GM12878 (cell line): ENCODE results near the gene FABP6.

ENCODE experiments used
- BHLHE40 ChIP-seq, 2 experiments: fragments of 450-650 bp in 1 of 2; IDR thresholded peaks; 2 replicates each; pipeline ENCODE4 v1.6.1; 2011 to 2017; ENCODE audit warnings: low read depth in 2 of 2, borderline replicate concordance in 1 of 2, improper control_type of control experiment in 1 of 2, low read length in 1 of 2, mild to moderate bottlenecking in 1 of 2
- ELK1 ChIP-seq: IDR thresholded peaks from 2 replicates; pipeline ENCODE4 v1.6.1; 2012; ENCODE audit warnings: low read depth, low read length, improper control_type of control experiment
- ESRRA ChIP-seq: IDR thresholded peaks from 2 replicates; pipeline ENCODE4 v1.6.1; 2012; ENCODE audit warnings: mild to moderate bottlenecking, low read length, improper control_type of control experiment
- MXI1 ChIP-seq: fragments of 150-350 bp; IDR thresholded peaks from 2 replicates; pipeline ENCODE4 v1.6.1; 2011; ENCODE audit warnings: low read depth, mild to moderate bottlenecking, inconsistent platforms, low read length, improper control_type of control experiment
- POLR2A ChIP-seq: IDR thresholded peaks from 2 replicates; pipeline ENCODE4 v1.6.1; 2011; ENCODE audit warnings: low read depth, mild to moderate bottlenecking, low read length
- POLR2AphosphoS5 ChIP-seq: IDR thresholded peaks from 2 replicates; pipeline ENCODE4 v1.6.1; 2011; ENCODE audit warnings: mild to moderate bottlenecking, low read length, inconsistent platforms
- ZNF207 ChIP-seq: fragments of 450-650 bp; IDR thresholded peaks from 2 replicates; pipeline ENCODE4 v1.6.1; 2014; ENCODE audit warnings: antibody characterized with exemption, mild to moderate bottlenecking, borderline replicate concordance
- ZSCAN29 ChIP-seq: fragments of 450-650 bp; IDR thresholded peaks from 2 replicates; pipeline ENCODE4 v1.6.1; 2017; ENCODE audit warnings: mild to moderate bottlenecking, moderate library complexity
- TF ChIP-seq, protein P1 (sequence below), 3 experiments: IDR thresholded peaks in 2 of 3; conservative IDR thresholded peaks in 1 of 3; 2 replicates each; pipeline ENCODE4 v1.5.1; 2011; ENCODE audit warnings: low read depth in 3 of 3, low read length in 3 of 3, mild to moderate bottlenecking in 3 of 3, control low read depth in 2 of 3, moderate library complexity in 2 of 3, inconsistent platforms in 1 of 3, mixed read lengths in 1 of 3; ENCODE audit not compliant: control insufficient read depth in 2 of 3, insufficient read depth in 1 of 3; ENCODE audit errors: extremely low read depth in 1 of 3
- TF ChIP-seq, protein P2 (sequence below): fragments of 450-650 bp; IDR thresholded peaks from 2 replicates; pipeline ENCODE4 v1.6.1; 2017; ENCODE audit warnings: antibody characterized with exemption, mild to moderate bottlenecking, moderate library complexity

GRCh38 chr5:160221082-160221481, 8.2 kb upstream of the FABP6 start:
- no peak for TF ChIP-seq BHLHE40 (IDR thresholded peaks at IDR 0.05; ENCODE audit: borderline replicate concordance in 1 of 2, low read depth in 2 of 2, low read length in 1 of 2)
- TF ChIP-seq, protein P1, sequence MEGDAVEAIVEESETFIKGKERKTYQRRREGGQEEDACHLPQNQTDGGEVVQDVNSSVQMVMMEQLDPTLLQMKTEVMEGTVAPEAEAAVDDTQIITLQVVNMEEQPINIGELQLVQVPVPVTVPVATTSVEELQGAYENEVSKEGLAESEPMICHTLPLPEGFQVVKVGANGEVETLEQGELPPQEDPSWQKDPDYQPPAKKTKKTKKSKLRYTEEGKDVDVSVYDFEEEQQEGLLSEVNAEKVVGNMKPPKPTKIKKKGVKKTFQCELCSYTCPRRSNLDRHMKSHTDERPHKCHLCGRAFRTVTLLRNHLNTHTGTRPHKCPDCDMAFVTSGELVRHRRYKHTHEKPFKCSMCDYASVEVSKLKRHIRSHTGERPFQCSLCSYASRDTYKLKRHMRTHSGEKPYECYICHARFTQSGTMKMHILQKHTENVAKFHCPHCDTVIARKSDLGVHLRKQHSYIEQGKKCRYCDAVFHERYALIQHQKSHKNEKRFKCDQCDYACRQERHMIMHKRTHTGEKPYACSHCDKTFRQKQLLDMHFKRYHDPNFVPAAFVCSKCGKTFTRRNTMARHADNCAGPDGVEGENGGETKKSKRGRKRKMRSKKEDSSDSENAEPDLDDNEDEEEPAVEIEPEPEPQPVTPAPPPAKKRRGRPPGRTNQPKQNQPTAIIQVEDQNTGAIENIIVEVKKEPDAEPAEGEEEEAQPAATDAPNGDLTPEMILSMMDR (IDR thresholded peaks at IDR 0.05 in 2 of 3, conservative IDR thresholded peaks at IDR 0.05 in 1 of 3; ENCODE audit: control insufficient read depth in 2 of 3, extremely low read depth in 1 of 3, insufficient read depth in 1 of 3, low read depth in 3 of 3, low read length in 3 of 3): no peak
- no peak for TF ChIP-seq ZNF207
- no peak for TF ChIP-seq ELK1
- TF ChIP-seq POLR2A: no peak
- TF ChIP-seq ZSCAN29: no peak
- TF ChIP-seq POLR2AphosphoS5: no peak
- TF ChIP-seq ESRRA: no peak
- TF ChIP-seq, protein P2, sequence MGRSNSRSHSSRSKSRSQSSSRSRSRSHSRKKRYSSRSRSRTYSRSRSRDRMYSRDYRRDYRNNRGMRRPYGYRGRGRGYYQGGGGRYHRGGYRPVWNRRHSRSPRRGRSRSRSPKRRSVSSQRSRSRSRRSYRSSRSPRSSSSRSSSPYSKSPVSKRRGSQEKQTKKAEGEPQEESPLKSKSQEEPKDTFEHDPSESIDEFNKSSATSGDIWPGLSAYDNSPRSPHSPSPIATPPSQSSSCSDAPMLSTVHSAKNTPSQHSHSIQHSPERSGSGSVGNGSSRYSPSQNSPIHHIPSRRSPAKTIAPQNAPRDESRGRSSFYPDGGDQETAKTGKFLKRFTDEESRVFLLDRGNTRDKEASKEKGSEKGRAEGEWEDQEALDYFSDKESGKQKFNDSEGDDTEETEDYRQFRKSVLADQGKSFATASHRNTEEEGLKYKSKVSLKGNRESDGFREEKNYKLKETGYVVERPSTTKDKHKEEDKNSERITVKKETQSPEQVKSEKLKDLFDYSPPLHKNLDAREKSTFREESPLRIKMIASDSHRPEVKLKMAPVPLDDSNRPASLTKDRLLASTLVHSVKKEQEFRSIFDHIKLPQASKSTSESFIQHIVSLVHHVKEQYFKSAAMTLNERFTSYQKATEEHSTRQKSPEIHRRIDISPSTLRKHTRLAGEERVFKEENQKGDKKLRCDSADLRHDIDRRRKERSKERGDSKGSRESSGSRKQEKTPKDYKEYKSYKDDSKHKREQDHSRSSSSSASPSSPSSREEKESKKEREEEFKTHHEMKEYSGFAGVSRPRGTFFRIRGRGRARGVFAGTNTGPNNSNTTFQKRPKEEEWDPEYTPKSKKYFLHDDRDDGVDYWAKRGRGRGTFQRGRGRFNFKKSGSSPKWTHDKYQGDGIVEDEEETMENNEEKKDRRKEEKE: no peak
- TF ChIP-seq MXI1: no peak
